ENCODE data around the gene TRDMT1. TPM values are rescaled to one million over a fixed set of nuclear protein-coding genes. Genes with fewer than 3 reads are reported as not detected.

Gene TRDMT1
- total RNA-seq, 1 experiment from 2014 or later = 20.2 TPM

DNA sequence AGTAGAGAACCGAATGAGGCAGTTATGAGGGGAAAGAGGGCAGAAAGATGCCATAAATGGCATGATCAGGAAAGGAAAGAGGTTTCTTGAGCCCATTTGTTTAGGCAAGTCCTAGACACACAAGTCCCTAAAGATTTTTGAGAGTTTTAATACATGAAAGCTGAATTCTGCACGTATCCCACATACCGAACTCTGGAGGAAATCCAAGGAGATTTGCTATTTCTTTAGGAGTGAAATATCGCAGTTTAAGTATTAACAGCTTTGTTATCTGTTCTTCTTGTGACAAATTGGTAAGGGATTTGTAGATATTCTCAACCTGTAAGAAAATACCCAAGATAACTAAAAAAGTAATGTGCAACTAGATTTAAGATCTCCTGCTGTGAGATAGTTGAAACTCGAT lies 48.2 kb downstream of the TRDMT1 start:
- H3K27ac Mint-ChIP-seq = no peak overlapping the region
- H3T11ph ChIP-seq (ENCODE audit: low read length) = no peak overlapping the region
- no peak overlapping the region for H3K4ac ChIP-seq (ENCODE audit: low read depth, low read length)
- H4K8ac ChIP-seq (replicated peaks; ENCODE audit: insufficient read length, low read depth, low read length) = no peak overlapping the region
- no peak overlapping the region for H4K91ac ChIP-seq (ENCODE audit: insufficient read length, low read depth, low read length)
- no peak overlapping the region for H2BK20ac ChIP-seq (ENCODE audit: low read depth, low read length, poor library complexity, severe bottlenecking)
- H3K79me2 ChIP-seq (ENCODE audit: insufficient read depth, low read length) = no peaks in the 10 kb centered on the region
- no peaks in the 10 kb centered on the region for H3K27me3 ChIP-seq (ENCODE audit: insufficient read depth, low read length)
- H2BK12ac ChIP-seq (ENCODE audit: insufficient read length, low read depth, low read length) = no peak overlapping the region
- no peak overlapping the region for H2AFZ ChIP-seq (ENCODE audit: low read length)
- no peaks in the 10 kb centered on the region for H3K79me1 ChIP-seq (ENCODE audit: insufficient read depth, low read depth, low read length, poor library complexity, severe bottlenecking)
- H4K5ac ChIP-seq (ENCODE audit: insufficient read length, low read depth, low read length) = no peak overlapping the region
- H3K27ac ChIP-seq (ENCODE audit: insufficient read length, low read depth, low read length) = no peak overlapping the region
- no peak overlapping the region for H2AK5ac ChIP-seq (ENCODE audit: insufficient read length, low read length)
- H3K27me3 Mint-ChIP-seq (ENCODE audit: low read depth) = no peaks in the 10 kb centered on the region
- no peaks in the 10 kb centered on the region for H3K23me2 ChIP-seq (ENCODE audit: insufficient read length, low read depth, low read length, poor library complexity, severe bottlenecking)
- TF ChIP-seq, protein P1, sequence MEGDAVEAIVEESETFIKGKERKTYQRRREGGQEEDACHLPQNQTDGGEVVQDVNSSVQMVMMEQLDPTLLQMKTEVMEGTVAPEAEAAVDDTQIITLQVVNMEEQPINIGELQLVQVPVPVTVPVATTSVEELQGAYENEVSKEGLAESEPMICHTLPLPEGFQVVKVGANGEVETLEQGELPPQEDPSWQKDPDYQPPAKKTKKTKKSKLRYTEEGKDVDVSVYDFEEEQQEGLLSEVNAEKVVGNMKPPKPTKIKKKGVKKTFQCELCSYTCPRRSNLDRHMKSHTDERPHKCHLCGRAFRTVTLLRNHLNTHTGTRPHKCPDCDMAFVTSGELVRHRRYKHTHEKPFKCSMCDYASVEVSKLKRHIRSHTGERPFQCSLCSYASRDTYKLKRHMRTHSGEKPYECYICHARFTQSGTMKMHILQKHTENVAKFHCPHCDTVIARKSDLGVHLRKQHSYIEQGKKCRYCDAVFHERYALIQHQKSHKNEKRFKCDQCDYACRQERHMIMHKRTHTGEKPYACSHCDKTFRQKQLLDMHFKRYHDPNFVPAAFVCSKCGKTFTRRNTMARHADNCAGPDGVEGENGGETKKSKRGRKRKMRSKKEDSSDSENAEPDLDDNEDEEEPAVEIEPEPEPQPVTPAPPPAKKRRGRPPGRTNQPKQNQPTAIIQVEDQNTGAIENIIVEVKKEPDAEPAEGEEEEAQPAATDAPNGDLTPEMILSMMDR (conservative IDR thresholded peaks at IDR 0.05) = no peak
- H2BK15ac ChIP-seq (ENCODE audit: low read depth, low read length) = no peak overlapping the region
- H3K4me1 Mint-ChIP-seq = no peaks in the 10 kb centered on the region
- H2BK5ac ChIP-seq (ENCODE audit: insufficient read length, low read length) = no peak overlapping the region
- WGBS (ENCODE audit: extremely low coverage, insufficient read length, low lambda C conversion rate) = no CpG with 5 or more reads among the region's 5 CpGs
- H4K20me1 ChIP-seq (ENCODE audit: control insufficient read depth, insufficient read depth, insufficient read length) = no peaks in the 10 kb centered on the region
- H3K36me3 Mint-ChIP-seq (ENCODE audit: insufficient read depth in 1 of 3, low read depth in 3 of 3) = no peaks in the 10 kb centered on the region
- no peak overlapping the region for H2BK120ac ChIP-seq (ENCODE audit: low read depth, low read length, poor library complexity, severe bottlenecking)
- DNase-seq = no peak
- no peak overlapping the region for H3K14ac ChIP-seq (ENCODE audit: insufficient read depth, low read length)
- H3K4me3 Mint-ChIP-seq = no peak overlapping the region
- H3K9me3 Mint-ChIP-seq = no peaks in the 10 kb centered on the region
- H3K56ac ChIP-seq (ENCODE audit: insufficient read length, low read depth, low read length) = no peak overlapping the region
- no peaks in the 10 kb centered on the region for H3K4me1 ChIP-seq (ENCODE audit: insufficient read depth, low read length)
- H3K4me2 ChIP-seq (ENCODE audit: insufficient read depth, insufficient read length, low read length) = no peak overlapping the region
- no peaks in the 10 kb centered on the region for H3K9me3 ChIP-seq (ENCODE audit: control insufficient read depth, low read depth, low read length)
- H3K18ac ChIP-seq (ENCODE audit: insufficient read length, low read depth, low read length) = no peak overlapping the region
- no peak overlapping the region for H3K9ac ChIP-seq (ENCODE audit: extremely low read depth, insufficient read length, low read length)
- no peak overlapping the region for H3K23ac ChIP-seq (ENCODE audit: insufficient read length, low read depth, low read length)

Measured in H9 (cell line).